GM23248 (cell line): ENCODE results near the gene IQGAP1.

Experiments
- EZH2 ChIP-seq: fragments of 200-600 bp; sonication (generic); IDR thresholded peaks from 2 replicates; pipeline ENCODE4 v1.6.1; 2018; ENCODE audit warnings: antibody characterized with exemption, mild to moderate bottlenecking; ENCODE audit not compliant: insufficient read depth, poor library complexity, severe bottlenecking
- EZH2phosphoT487 ChIP-seq: fragments of 200-600 bp; sonication (generic); IDR thresholded peaks from 2 replicates; pipeline ENCODE4 v1.6.1; 2018; ENCODE audit warnings: antibody characterized with exemption, moderate library complexity, mild to moderate bottlenecking, low read depth; ENCODE audit not compliant: insufficient read depth

DNA sequence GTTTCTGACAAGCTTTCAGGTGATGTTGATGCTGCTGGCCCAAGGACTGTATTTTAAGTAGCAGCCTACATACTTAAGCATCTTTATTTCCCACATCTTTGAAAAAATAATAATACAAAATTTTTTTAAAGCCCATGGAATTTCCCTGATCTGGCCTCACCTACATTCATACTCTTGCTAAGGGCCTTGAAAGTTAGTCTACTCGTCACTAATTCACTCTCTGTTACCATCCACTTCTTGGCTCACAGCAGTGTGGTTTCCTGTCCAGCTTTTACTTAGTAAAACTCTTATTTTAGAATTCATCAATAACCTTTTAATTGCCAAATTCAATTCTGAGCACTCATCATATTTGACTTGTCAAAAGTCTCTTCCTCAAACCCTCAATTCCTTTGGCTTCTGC is 82.4 kb downstream of the IQGAP1 start:
- TF ChIP-seq EZH2 (no peak), EZH2phosphoT487 (no peak)
